ENCODE results near the gene LRP3. TPM values are rescaled to one million over a fixed set of nuclear protein-coding genes. Genes with fewer than 3 reads are reported as not detected.

The LRP3 gene
- total and polyA plus RNA-seq, 2 of the 13 experiments (the other 11 are each of a cell fraction or from before 2014, with no cell fraction given) = 17.6 to 51.6 TPM

DNA sequence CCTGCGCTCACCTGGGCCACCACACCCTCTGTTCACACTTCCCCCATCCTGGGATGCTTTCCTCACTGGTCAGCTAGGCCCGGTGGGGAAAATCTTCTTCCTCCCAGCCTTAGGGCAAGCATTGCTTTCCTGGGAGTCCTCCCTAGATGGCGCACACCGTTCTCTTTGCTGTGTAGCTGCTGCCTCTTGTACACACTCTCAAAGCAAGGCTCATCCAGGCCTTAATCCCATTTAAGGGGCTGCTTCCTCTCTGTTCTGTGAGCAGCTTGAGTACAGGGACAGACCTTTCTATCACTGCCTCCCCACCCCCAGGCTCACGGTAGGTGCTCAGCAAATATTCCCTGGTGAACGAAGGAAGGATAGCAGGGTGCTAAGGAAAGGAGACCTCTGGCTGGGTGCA lies 20.5 kb downstream of the LRP3 start (continued):
- 0 out of 2 replicates have a peak, but pooled peaks have one; percentile 12 for TF ChIP-seq ZNF687 (CRISPR knock-in tag; IDR thresholded peaks at IDR 0.05)
- TF ChIP-seq KDM6A (CRISPR knock-in tag; IDR thresholded peaks at IDR 0.05; ENCODE audit: low read depth) = no peak
- peak; percentile 73 for TF ChIP-seq CTCF (CRISPR knock-in tag; IDR thresholded peaks at IDR 0.05)
- no peak for TF ChIP-seq ATF1 (CRISPR knock-in tag; IDR thresholded peaks at IDR 0.05)
- peak; percentile 32; the same call in 1 of the 2 replicates for TF ChIP-seq ZNF574 (CRISPR knock-in tag; IDR thresholded peaks at IDR 0.05)
- no peak for TF ChIP-seq ZNF530 (CRISPR knock-in tag; IDR thresholded peaks at IDR 0.05; ENCODE audit: low read depth)
- peak; percentile 53 for TF ChIP-seq ZFX (CRISPR knock-in tag; IDR thresholded peaks at IDR 0.05; ENCODE audit: low read depth)
- TF ChIP-seq ZFP91 (CRISPR knock-in tag; IDR thresholded peaks at IDR 0.05; ENCODE audit: borderline replicate concordance) = no peak
- no peak for TF ChIP-seq ZNF839 (CRISPR knock-in tag; IDR thresholded peaks at IDR 0.05; ENCODE audit: borderline replicate concordance)
- TF ChIP-seq FOXA1 (IDR thresholded peaks at IDR 0.05) = no peak
- peak; percentile 36; the same call in 1 of the 2 replicates for TF ChIP-seq FOXA1 (CRISPR knock-in tag; IDR thresholded peaks at IDR 0.05)
- no peak for TF ChIP-seq LCORL (IDR thresholded peaks at IDR 0.05)
- 0 out of 2 replicates have a peak, but pooled peaks have one; percentile 20 for TF ChIP-seq LCORL (CRISPR knock-in tag; IDR thresholded peaks at IDR 0.05)
- peak; percentile 45; the same call in 1 of the 2 replicates for TF ChIP-seq SMC3 (IDR thresholded peaks at IDR 0.05; ENCODE audit: low read length)
